ENCODE measurements around the gene TNRC18.

- TF ChIP-seq CTCF (IDR thresholded peaks at IDR 0.05; ENCODE audit: low read length) = no peak
- TF ChIP-seq EZH2 (IDR thresholded peaks at IDR 0.05; ENCODE audit: borderline replicate concordance, low read length) = no peak
Measured at GRCh38 chr7:5419539-5420066, 4.0 kb downstream of the TNRC18 start.
